Left colon (tissue), 2 donors: Measurements from ENCODE around the gene EFNA5. TPM values are rescaled to one million over a fixed set of nuclear protein-coding genes. Genes with fewer than 3 reads are reported as not detected.
"Not testable (repeated sequence)": the region's sequence is repeated elsewhere in the genome, so short reads cannot be mapped to it uniquely, and the experiment has no call there.

ENCODE experiments used
- ATAC-seq: fragments of 200-7000 bp; cut with Tn5 transposase; one replicate; pipeline ENCODE4 v1.9.1; 2020; ENCODE audit warnings: mild to moderate bottlenecking, moderate library complexity
- DNase-seq, 2 donors: peaks; one replicate each; pipeline ENCODE4 v3.0.0-alpha.2; 2020
- intact Hi-C, 2 donors: fragments of 100-400 bp; cut with DNase I in 1 of 2; cut with micrococcal nuclease in 1 of 2; formaldehyde crosslinking; loops; one replicate each; pipeline versions ENCODE4 v1.11.2 to v1.14.0; 2022; cut with DNase I, micrococcal nuclease
- total RNA-seq, 2 donors: library from RNA; stranded (reverse); fragmentation: NEBNext Ultra II Directional; extraction: Animal tissue kit (Norgen Biotek cat#: 25700); gene quantifications; one replicate each; pipeline ENCODE4 v1.2.1, GENCODE V29; 2021
- donor health status: DM: no; HTN: no; CAD: no.
- donor health status: DM: yes; HTN: yes; CAD: no.

Gene EFNA5
- total RNA-seq, 2 donors from 2014 or later: 10.4 to 19.1 TPM

GRCh38 chr5:107346580-107346979 is 324.2 kb downstream of the EFNA5 start:
- DNase-seq, intact Hi-C loops, ATAC-seq: not testable (repeated sequence)

GRCh38 chr5:107342371-107342770 is 328.4 kb downstream of the EFNA5 start:
- ATAC-seq: no peak

GRCh38 chr5:107341376-107342084 is 329.2 kb downstream of the EFNA5 start:
- DNase-seq (no peak), ATAC-seq (no peak)
- intact Hi-C loops: no loop called here

More at GRCh38 chr5:107342371-107342770, 328.4 kb downstream of the EFNA5 start:
- no peak for DNase-seq
- intact Hi-C loops: no loop called here

DNA sequence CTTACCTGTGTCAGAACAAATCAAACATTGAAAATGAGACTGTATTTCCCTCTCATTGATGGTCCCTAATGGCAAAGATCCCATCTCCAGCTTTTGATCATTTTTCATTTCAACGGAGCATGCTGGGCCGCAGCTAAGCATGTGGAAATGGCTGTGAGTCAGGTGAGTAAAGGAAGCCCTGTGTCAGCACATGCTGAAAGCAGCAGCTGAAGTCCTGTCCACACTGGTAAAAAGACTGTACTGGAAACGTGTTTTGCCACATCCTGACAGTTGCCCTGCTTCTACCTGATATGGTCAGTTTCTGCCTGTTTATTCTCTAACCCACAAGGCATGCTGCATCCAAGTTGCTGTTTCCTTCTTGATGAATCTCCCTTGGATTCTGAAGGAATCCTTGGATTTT is 330.1 kb downstream of the EFNA5 start:
- intact Hi-C loops: no loop called here
- ATAC-seq (no peak), DNase-seq (no peak)

- ATAC-seq: no peak
- intact Hi-C loops: no loop called here
- no peak for DNase-seq
These were observed 332.4 kb downstream of the EFNA5 start for GRCh38 chr5:107338335-107338734.

DNA sequence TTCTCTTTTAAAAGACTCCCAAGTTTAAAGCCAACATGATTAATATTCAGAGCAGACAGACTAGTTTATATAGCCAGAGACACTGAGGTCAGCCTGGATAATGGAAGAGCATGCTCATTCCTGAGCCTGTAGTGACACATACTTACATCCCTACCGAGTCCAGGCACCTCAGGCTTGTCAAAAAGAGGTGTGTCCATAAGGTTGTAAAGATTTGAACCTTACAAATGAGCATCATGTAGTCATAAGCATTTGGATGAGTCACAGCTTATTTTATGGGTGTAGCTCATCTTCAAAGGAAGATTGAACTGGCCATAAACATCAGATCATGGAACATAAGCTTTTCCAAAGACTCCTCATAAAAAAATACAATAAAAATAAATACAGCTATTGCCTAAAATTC is 333.5 kb downstream of the EFNA5 start:
- ATAC-seq: peak; percentile 100
- intact Hi-C loops: no loop called here
- DNase-seq: no peak

DNA sequence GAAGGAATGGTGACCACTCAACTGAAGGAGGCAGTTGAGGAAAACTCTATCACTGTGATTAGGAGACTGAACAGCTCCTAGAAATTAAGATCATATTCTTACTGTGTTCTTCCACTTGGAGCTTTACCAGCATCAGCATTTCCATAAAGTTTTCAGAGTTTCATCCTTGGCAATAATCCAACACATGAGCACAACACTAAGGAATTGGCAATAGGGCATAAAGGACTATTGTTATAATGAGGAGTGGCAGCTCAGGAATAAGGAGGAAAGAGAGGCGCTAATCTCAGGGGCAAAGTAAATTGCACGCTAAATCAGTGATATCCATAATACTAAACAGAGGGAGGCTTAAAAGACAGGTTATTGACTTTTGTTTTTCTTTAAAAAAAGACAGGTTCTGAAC is 338.9 kb downstream of the EFNA5 start:
- ATAC-seq (peak; percentile 59), DNase-seq (no peak)
- intact Hi-C loops: no loop called here

- ATAC-seq (no peak), DNase-seq (no peak)
- intact Hi-C loops: no loop called here
These were observed 339.4 kb downstream of the EFNA5 start for GRCh38 chr5:107331312-107331711.

DNA sequence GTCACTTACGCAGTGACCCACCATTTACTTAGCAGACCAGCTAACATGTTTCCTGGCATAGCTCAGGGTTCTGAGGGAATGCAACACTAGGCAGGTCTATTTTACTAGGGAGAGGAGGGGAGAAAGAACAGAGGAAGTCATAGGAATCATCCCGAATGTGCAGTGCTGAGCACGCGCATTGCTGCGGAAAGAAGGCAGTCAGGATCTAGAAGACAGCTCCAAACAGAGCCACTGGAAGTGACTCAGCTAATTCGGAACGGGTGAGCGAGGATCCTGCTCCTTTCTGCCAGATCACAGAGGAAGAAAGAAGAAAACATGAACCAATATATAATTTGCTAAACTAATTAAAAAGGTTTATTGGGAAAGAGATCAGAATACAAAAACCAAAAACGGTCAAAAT is 339.8 kb downstream of the EFNA5 start:
- intact Hi-C loops: no loop called here
- ATAC-seq (no peak), DNase-seq (no peak)

- ATAC-seq (no peak), DNase-seq (no peak)
- intact Hi-C loops: no loop called here
These were observed 340.9 kb downstream of the EFNA5 start for GRCh38 chr5:107329850-107330249.
